GM21529 (cell line): ENCODE measurements around the gene LIMS2.

Experiments
- ATAC-seq: cut with Tn5 transposase; IDR thresholded peaks from one replicate; pipeline ENCODE4 v1.9.1; 2021; ENCODE audit not compliant: unreplicated experiment

Gene LIMS2

DNA sequence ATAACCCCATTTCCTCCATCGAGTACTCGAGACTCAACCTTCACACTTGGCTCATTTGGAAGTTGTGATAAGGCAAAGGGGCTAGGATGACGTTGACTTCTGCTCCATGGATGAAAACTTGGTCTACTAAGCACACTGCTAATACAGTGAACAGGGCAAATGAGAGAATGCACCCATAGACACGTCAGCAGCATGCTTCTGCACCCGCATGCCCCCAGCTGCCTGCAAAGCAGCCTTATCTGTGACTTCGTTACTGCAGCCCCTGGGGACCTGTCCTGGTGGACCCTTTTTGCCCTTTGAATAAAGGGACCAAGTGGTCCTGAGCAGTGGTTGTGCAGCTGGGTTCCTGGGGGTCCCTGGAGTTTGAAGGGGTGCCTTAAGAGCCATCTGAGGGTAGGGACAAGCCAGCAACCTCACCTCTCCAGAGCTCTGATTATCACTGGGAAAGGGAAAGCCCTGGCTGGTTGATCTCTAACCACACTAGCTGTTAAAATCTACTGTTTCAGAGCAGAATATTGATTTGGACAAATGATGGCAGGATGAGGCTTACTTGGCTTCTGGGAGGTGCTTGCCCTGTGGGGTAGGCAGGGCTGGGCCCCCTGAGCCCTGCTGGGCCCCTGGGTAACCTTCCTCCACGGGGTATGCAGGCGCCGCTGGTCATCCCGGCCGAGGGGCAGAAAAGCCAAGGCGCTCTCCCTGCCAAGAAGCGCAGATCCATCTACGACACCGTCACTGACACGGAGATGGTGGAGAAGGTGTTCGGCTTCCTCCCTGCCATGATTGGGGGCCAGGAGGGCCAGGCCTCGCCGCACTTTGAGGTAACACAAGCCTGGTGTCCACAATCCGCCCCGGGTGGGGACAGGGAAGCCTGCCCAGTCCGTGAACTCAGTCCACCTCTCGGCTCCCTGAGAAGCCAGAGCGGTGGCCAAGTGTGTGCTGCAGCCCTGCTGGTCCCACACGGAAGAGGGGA is 67.0 kb downstream of the LIMS2 start:
- no peak for ATAC-seq

DNA sequence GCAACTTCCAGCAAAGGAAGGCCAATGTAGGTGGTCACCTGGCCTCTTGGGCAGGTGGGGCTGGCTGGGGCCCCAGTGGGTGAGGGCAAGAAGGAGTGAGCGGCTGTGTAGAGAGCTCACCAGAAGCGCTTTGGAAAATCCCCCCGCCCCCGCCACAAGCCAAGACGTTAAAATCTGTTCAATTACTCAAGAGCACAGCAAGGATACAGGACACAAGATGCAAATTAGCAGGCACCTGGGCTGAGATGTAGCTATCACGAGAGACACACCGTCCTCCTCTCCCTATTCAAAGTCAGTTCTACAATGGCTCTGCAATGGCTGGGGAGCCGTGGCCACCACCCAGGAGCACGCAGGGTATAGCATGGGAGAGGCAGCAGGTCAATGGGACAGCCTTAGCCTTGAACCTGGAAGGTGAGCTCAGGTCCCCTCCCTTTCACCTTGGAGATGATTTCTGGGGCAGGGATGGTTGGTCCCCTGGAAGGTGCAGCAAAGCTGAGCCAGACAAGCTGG is 67.9 kb downstream of the LIMS2 start:
- no peak for ATAC-seq

DNA sequence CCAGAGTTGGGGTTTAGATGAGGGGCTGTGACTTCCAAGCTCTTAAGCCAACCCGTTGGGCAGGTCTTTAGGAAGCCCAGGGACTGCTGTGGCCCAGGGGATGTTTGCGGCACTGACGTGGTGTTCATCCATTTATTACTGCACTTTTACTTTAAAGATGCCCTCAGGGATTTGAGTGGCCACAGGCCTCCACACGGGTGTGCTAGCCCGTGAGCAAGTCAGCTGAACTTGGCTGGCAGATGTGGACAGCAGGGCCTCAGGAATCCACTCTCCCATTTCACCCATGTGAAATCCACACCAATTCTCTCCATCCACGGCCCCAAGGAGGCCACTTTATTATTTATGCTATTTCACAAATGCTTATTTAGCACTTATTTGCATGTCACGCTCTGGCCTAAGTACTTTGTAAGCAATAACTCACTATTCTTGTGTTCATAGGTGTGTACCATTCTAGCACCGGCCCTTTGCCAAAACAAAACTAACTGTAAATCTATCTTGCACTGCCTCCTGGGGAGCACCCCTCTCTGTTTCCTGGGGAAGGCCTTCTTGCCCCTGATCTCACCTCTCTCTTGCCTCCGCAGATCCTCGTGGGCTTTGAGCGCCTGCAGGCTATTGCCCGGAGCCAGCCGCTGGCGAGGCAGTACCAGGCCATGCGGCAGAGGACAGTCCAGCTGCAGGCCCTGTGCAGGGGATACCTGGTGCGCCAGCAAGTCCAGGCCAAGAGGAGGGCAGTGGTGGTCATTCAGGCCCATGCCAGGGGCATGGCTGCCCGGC is 68.5 kb downstream of the LIMS2 start:
- no peak for ATAC-seq

DNA sequence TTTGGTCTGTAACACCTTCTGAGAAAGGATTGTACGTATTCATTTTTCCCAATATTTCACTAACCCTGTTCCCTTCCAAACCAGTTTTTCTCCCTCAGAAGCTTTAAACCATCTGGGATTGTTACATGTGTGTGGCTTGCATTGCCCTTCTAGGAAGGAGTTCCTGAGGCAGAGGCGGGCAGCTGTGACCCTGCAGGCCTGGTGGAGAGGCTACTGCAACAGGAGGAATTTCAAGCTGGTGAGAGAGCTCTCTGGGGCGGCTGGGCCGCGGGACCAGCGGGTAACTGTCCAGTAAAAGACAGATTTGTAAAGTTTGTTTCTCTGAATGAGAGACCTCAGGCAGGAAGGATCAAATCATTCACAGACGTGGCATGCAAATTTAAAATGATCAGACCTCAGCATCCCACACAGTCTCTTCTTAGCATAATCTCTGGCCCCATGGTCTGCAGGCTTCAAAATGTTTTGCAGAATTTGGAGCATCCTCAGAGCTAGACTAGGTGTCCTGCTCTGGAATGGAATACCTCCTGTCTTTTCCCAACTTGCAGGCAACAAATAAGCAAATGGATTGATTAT is 69.6 kb downstream of the LIMS2 start:
- ATAC-seq = no peak

DNA sequence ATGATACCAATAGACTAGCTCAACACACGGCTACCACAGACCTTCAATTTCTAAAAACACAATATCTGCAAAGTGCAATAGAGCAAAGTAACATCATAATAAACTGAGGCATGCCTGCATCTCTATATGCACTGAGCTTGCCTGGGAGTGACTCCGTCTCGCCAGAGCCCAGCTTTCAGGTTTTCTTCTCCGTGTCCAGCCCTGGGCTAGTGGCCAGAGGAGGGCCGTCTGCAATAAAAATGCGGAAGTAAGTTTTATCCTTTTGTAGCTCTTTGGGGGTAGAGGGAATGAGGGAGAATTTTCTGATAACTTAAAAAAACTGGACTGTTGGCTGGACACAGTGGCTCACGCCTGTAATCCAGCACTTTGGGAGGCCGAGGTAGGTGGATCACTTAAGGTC is 70.3 kb downstream of the LIMS2 start:
- ATAC-seq = no peak

DNA sequence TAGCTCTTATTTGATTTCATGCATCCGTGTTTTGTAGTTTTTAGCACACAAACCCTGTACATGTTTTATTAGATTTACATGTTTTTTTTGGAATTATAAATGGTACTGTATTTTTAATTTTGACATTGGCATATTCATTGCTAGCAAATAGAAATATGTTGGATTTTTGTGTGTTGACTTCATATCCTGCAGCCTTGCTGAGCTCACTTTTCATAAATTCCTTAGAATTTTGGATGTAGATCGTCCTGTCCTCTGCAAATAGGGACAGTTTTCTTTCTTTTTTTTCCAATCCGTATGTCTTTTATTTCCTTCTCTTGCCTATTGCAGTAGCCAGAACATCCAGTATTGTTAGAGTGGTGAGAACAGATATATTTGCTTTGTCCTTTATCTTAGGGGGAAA is 76.1 kb downstream of the LIMS2 start:
- no peak for ATAC-seq

DNA sequence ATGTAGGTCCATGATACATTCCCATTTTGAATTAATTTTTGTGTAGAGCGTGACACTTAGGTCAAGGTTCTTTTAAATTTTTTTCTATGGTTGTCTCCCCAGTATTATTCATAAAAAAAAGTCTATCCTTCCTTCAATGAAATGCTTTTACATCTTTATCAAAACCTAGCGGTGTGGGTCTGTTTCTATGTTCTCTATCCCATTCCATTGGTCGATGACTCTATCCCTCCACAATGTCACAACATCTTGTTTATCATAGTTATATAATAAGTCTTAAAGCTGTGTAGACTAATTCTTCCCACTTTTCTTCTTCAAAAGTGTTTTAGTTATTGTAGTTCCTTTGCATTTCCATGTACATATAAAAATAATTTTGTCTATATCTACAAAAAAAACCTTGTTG is 76.6 kb downstream of the LIMS2 start:
- no peak for ATAC-seq

DNA sequence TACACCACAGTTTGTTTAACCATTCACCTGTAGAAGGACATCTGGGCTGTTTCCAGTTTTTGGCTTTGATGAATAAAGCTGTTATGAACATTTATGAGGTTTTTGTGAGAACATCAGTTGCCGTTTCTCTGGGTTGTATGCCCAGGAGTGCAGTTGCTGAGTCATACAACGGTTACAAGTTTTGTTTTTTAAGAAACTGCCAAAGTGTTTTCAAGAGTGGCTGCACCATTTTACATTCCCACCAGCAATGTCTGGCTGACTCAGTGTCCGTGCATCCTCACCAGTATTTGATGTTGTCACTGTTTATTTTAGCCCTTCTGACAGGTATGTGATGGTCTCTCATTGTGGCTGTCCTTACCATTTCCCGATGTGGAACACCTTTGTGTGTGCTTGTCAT is 77.3 kb downstream of the LIMS2 start:
- ATAC-seq = no peak

DNA sequence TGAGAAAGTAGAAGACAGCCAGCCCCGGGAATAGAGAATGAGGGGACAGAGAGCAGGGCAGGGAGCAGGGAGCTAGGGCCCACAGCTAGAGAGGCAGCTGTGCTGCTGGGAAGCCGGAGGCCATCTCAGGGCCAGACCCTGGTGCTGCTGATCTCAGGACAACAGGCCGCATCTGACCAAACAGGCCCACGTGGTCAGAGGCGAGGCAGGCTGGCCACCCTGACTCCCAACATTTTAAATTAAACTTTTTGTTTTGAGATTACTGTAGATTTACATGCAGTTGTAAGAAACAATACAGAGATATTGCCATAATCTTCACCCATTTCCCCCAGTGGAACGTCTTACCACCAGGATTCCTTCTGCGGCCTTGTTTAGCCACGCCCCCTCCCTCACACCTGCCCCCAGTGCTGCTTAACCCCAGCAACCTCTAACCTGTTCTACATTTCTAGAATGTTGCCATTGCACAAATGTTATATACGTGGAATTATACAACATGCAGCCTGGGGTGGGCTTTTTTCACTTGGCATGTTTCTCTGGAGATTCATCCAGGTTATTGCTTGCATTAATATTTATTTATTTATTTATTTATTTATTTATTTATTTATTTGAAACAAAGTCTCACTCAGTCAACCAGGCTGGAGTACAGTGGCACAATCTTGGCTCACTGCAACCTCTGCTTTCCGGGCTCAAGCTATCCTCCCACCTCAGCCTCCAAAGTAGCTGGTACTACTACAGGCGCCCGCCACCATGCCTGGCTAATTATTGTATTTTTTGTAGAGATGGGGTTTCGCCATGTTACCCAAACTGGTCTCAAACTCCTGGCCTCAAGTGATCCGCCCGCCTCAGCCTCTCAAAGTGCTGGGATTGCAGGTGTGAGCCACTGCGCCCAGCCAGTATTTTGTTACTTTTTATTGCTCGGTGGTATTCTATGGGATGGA is 78.0 kb downstream of the LIMS2 start:
- no peak for ATAC-seq

DNA sequence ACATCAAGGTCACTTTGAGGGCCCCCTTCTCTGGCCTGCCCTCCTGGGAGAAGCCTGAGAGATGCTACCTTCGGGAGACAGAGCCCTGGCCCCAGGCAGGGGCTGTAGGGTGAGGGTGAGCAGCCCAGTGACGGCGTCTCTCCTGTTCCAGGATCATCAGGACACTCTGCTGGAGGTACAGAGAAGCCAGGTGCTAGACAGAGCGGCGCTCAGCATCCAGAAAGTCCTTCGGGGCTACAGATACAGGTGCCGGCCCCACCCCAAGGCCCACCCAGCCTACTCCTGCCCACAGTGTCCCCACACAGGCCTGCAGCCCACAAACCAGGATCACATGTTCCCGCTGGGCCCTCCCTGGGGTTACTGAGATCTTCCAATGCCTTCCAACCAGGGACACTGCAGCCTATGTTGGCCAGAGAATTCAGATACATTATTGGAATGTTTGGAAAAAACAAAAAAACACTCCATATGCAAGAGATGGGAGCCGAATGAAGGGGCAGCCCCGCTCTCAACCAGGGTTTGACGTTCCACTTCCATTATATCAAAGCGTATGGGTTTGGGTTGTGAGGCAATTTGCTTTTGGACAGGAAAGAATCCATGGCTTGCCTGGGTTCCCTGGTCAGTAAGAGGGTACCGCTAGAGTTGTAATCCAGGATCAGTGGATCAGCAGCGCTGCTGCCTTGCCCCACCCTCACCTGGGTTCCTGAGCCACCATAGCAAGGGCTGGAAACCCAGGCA is 78.9 kb downstream of the LIMS2 start:
- ATAC-seq = no peak

DNA sequence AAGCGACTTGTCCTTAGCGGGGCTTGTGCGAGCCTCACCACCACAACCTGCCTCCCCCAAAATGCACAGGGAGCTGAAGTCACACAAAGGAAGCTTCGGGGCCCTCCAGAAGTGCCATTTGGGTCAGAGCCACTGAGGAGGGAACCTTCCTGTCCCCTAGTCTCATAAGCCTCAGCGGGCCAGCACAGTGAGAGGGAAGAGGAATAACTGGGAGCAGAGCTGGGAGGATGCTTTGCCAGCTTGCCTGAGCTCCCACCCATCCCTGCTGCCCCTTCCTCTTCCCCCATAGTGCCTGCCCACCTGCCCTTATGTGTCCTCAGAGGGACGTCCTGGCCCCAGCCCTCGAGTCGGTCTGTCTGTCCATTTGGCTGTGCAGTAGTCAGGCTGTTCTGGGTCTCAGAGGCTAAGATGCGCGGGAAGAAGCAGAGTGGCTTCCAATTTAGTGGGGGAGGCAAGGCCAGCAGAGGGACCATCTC is 81.2 kb downstream of the LIMS2 start:
- ATAC-seq = no peak

DNA sequence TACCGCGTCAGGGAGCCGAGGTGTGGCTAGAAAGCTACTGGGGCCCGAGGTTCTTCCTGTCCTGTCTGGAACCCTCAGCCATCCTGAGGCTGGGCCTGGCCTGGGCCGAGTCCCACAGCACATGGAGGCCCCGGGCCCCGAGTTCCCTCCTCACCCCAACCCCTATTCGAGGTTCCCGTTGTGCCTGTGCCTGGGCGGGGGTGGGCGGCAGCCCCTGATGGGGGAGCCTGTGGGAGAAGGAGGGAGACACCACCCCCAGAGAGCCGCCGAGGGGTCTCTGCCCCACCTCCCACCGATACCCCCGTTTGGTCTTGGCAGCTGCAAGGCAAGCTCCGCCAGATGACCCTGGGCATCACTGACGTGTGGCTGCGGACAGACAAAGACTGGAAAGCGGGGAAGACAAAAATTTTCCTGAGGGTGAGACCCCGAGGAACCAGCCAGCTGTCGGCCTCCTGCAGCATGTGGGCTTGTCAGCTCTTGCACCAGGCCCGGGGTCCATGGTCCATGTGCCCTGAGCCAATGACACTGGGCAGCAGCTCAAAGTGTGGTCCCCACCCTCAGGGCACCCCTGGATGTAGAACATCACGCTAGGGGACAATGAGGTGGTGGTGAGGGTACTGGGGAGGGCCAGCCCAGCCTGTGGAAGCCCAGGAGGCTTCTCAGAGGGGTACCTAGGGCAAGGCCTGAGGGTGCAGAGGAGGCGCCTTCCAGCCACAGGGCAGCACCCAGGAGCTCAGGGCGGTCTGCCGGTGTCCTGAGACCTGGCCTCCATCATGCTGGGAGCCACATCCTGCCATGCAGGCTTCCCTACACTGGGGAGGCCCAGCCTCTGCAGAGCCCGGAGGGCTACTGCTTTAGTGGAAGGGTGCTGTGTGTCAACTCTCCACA is 81.9 kb downstream of the LIMS2 start:
- no peak for ATAC-seq

DNA sequence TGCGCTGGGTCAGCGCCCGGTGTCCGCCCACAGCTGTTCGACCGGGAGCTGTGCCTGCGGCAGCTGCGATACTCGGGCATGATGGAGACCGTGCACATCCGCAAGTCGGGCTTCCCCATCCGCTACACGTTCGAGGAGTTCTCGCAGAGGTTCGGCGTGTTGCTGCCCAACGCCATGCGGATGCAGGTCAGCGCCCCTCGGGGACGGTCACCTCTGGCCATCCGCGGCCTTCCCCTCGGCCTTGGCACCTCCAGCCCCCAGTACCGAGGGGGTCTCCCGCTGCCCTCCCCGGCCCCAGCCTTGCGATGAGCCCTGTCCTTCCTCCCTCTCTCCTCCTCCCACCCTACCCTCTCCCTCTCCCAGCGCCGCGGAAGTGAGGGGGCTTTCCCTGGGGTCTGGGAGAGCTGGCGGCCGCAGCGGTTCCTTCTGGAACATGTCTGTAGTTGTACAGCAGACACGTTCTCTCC is 82.5 kb downstream of the LIMS2 start:
- no peak for ATAC-seq

DNA sequence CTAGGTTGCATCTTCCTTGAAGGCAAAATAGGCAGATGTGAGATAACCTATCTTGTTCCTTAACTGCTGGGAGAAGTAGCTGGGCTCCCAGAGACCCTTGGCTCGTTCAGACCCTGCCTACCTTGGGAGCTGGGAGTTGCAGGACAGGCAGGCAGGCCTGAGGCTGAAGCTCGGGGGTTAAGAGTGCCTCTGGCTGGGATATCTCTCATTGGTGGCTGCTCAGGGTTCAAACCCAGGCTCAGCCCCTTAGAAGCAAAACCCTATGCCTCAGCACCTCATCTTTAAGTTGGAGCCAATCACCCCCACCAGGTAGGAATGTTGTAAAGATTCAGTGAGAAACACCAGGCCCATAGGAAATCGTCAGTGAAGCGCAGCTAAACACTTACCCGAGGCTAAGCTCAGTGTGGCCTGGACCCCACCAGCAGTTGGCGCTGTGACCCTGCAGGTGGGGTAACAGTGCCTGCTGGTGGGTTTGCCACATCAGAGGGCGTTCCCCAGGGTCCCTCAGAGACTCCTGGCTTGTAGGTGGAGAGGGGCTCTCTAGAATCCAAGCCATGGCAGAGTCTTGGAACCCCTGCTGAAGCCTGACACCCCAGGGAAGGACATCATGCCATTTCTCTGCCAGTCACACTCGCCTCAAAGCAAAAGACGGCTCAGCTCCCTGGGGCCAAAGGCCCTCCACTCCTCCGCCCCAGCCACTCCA is 84.0 kb downstream of the LIMS2 start:
- ATAC-seq = peak; percentile 76

DNA sequence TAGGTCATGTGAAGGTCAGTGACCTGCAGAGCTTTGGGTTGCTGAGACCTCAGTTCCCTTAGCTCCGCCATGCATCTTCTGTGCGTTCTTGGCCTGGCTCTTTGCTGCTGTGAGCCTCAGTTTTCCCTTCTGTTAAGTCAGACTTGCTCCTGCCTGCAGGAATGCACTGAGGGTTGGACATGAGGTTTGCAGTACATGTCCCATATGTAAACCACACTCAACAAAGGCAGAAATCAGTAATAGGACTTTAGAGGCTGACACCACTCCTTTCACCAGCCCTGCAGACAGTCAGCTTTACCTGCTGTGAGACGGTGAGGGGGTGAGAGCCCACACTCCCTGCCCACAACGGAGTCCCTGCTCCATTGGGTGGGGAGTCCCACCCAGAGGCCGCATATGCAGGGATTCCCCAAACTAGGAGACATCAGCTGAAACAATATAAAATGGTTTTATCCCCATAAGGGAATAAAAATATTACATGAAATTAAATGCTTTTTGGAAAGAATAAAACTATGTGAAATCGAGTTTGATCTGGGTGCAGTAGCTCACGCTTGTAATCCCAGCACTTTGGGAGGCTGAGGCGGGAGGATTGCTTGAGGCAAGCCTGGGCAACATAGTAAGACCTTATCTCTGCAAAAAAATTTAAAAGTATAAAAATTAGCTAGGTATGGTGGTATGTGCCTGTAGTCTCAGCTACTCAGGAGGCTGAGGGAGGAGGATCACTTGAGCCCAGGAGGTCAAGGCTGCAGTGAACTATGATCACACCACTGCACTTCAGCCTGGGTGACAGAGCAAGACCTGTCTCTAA is 84.7 kb downstream of the LIMS2 start:
- ATAC-seq = no peak

DNA sequence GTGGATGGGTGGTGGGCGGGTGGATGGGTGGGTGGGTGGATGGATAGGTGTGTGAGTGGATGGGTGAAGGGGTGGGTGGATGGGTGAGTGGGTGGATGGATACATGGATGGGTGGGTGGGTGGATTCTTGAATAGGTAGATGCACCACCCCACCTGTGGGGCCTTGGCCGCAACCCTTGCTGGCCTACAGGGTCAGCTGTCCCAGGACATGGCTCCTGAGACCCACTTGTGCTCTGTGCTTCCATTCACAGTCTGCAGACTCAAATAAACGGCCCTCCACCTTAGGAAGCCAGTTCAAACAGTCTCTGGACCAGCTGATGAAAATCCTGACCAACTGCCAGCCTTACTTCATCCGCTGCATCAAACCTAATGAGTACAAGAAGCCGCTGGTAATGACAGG is 85.5 kb downstream of the LIMS2 start:
- no peak for ATAC-seq

DNA sequence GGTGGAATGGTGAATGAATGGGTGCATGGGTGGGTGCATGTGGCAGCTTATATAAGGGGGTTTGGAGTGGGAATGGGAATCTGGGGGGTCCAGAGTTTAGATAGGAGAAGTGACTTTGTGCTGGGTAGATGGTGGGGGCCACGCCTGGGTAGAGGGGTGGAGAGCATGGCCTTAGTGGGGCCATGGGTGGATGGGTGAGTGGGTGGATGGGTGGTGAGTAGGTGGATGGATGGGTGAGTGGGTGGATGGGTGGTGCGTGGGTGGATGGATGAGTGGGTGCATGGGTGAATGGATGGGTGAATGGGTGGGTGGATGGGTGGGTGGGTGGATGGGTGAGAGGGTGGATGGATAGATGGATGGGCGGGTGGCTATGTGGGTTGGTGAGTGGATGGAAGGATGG is 86.0 kb downstream of the LIMS2 start:
- ATAC-seq = no peak
